GM12872 (cell line): ENCODE data around the gene GET4.
A peak's percentile ranks its signal among the peaks of the same experiment; 100 is the strongest.

Experiments used
- TF ChIP-seq, protein P1 (sequence below): IDR thresholded peaks from 3 replicates; pipeline ENCODE4 v1.5.1; 2011; ENCODE audit warnings: low read depth, mild to moderate bottlenecking, low read length, moderate library complexity; ENCODE audit not compliant: insufficient read depth

GET4 gene, protein sequence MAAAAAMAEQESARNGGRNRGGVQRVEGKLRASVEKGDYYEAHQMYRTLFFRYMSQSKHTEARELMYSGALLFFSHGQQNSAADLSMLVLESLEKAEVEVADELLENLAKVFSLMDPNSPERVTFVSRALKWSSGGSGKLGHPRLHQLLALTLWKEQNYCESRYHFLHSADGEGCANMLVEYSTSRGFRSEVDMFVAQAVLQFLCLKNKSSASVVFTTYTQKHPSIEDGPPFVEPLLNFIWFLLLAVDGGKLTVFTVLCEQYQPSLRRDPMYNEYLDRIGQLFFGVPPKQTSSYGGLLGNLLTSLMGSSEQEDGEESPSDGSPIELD

DNA sequence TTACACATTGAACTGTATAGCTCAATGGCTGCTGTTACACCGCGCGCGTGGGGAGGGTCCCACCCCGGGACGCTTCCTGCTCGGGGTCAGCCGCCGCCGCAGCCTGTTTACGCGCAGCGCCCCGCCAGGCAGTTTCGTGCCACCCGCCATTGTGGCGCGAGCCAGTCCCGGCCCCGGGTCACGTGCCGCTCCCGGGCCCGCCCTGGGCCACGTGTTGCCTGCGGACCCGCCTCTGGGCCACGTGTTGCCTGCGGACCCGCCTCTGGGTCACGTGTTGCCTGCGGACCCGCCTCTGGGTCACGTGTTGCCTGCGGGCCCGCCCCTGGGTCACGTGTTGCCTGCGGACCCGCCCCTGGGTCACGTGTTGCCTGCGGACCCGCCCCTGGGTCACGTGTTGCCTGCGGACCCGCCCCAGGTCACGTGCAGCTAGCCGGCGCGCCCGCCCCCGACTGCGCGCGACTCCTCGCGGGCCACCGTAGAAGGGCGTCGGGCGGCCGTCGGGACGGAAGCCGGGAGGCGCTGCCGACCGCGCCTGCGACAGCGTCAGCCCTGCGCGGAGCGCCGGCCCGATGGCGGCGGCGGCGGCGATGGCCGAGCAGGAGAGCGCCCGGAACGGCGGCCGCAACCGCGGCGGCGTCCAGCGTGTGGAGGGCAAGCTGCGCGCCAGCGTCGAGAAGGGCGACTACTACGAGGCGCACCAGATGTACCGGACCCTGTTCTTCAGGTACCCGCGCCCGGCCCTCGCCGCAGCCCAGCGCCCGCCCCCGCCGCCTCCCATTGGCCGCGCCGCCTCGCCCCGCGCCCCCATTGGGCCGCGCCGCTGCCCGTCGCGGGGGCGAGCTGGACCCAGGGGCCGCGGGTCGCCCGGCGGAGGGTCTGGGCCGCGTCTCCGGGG is at the start of gene GET4:
Gene GET4 (plus strand): TSS at position 478 of the 895 bp plus-strand sequence. CDS start 92 bp downstream, at position 570.
- TF ChIP-seq, protein P1, sequence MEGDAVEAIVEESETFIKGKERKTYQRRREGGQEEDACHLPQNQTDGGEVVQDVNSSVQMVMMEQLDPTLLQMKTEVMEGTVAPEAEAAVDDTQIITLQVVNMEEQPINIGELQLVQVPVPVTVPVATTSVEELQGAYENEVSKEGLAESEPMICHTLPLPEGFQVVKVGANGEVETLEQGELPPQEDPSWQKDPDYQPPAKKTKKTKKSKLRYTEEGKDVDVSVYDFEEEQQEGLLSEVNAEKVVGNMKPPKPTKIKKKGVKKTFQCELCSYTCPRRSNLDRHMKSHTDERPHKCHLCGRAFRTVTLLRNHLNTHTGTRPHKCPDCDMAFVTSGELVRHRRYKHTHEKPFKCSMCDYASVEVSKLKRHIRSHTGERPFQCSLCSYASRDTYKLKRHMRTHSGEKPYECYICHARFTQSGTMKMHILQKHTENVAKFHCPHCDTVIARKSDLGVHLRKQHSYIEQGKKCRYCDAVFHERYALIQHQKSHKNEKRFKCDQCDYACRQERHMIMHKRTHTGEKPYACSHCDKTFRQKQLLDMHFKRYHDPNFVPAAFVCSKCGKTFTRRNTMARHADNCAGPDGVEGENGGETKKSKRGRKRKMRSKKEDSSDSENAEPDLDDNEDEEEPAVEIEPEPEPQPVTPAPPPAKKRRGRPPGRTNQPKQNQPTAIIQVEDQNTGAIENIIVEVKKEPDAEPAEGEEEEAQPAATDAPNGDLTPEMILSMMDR, result 0 out of 3 replicates have a peak, but pooled peaks have one; percentile 12

DNA sequence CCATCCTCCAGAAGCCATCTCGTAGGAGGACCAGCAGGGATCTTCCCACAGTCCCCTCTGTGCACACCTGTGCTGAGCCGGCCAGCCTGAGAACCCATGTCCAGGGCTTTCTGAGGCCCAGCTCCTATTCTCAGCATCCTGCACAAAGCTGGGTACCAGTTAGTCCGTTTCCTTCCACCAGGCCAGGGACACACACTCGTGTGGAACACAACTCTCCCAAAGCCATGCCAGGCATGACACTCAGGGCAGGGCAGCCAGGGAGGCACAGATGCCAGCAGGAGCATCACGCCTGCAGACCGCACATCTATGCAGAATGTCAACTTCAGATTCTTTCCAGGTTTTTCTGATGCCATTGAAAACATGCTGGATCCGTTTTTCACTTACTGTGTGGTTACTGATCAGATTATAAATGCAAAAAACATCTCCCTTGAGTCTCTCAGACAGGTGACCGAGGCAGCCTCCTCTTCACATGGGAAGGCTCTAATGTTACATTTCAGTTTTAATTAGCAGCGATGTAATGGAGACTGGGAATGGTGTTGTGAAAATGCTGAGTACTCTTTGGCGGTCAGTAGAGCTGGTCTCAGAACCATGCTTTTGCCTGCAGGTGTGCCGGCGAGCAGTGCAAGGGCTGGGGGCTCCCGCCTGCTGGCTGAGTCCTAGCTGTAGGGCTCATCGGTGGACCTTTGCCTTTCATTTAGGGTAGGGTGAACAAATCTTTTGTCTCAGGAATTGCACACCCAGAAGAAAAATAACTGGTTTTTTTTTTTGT is 47.4 kb upstream of the GET4 start:
- TF ChIP-seq, protein P1, result no peak

DNA sequence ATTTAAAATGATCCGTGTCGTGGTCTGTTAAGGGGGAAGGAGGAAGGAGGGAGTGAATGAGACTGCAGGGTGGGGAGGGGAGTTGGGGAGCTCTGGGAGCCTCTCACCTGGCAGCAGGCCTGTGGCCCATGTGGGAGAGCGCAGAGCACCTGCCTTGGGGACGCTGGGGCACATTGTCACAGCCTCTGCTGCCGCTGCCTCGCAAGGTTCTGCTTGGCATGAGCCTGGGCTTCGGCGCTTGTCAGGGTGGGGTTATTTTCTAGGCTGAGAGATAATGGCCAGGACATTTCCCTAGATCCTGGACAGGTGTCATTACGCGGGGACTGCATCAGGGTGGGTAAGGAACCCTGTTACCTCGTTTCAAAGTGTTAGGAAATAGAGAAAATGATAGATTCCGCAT is 46.3 kb upstream of the GET4 start:
- TF ChIP-seq, protein P1, result no peak

DNA sequence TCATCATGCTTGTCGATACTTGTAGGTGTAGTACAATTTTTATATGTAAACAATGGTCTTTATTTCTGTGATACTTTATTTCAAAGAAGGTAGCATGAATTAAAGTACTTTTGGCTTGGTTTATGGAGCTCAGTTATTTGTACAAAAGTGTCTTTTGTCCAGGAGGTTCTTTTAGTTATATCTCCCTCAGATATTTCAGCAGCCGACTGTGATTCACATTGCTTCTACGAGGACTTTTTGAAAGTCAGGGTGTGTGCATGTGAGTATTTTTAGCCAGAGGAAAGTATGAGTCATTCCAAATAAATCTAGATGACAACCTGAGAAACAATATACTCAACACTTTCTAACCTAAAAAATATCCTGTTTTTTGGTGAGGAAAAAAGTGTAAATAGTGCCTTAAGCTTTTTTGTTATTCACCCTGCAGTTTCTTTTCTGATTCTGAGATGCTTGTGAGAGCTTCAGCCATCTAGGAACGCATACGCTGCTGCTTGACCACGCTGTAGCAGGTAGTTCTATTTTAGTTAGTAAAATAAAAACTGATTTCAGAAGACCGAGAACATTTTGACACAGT is 44.7 kb upstream of the GET4 start:
- TF ChIP-seq, protein P1, result no peak

DNA sequence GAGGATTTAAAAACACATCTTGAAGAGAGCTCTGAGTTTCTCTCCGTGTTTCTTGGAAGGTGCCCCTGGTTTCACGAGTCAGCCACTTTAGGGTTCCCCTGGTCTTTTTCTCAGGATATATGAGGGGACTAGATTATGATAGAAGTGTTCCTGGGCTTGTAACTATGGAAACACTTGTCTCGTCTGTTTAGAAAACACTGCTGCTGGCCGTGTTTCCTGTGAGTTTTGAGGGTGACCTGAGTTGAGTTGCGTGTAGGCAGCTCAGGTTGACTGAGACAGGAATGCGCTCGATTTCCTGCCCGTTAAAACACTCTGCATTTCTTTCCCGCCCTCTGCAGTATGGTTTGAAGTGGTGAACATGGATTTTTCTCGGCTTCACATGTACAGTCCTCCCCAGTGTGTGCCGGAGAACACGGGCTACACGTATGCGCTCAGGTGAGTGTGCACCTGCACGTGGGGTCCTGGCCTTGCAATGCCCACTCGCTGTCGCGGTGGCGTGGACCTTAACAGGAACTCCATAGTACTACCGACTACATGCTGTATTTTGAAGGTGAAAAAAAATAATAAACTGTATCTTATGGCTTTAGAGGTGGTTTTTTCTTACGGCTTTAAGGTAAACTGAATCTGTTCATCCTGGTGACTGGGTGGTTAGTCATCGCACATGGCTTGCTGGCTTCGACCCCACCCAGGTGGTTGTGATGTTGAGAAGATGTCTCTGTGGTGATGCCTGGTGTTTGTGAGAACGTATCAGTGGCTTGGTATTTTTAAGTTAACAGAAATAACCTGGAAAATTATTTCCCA is 44.0 kb upstream of the GET4 start, which contains the start of gene SUN1:
Gene SUN1 (plus strand): TSS at position 310 of the 801 bp plus-strand sequence. CDS start 49 bp downstream, at position 359.
- TF ChIP-seq, protein P1, result no peak

DNA sequence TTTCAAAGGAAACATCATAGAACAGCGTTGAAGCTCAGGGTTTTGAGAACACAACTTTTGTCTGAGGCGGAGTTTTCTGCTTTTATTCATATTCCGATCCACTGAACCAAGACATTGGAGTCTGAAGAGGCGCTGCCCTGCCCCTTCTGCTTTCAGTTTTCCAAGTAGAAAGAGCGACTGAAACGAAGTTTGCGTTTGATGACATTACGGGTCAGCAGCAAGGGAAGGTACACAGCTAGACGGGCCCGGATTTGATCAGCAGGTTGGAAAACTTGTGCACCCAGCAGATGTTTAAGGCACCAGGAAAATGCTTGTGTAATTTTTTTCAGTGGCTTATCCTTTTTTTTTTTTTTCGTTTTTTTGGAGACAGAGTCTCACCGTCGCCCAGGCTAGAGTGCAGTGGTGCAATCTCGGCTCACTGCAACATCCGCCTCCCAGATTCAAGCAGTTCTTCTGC is 43.4 kb upstream of the GET4 start:
- TF ChIP-seq, protein P1, result no peak
